CD4-positive, alpha-beta T cell treated with Interleukin-10 for 1 hour (primary cell): Measurements from ENCODE around the gene PKDCC.

ENCODE experiments used
- DNase-seq: peaks from one replicate; pipeline ENCODE4 v3.0.0-alpha.2; 2020

The PKDCC gene

GRCh38 chr2:42092084-42092996, 44.5 kb downstream of the PKDCC start:
- DNase-seq, result no peak

- DNase-seq, result no peak
Measured at GRCh38 chr2:42094114-42094513, 46.3 kb downstream of the PKDCC start.

DNA sequence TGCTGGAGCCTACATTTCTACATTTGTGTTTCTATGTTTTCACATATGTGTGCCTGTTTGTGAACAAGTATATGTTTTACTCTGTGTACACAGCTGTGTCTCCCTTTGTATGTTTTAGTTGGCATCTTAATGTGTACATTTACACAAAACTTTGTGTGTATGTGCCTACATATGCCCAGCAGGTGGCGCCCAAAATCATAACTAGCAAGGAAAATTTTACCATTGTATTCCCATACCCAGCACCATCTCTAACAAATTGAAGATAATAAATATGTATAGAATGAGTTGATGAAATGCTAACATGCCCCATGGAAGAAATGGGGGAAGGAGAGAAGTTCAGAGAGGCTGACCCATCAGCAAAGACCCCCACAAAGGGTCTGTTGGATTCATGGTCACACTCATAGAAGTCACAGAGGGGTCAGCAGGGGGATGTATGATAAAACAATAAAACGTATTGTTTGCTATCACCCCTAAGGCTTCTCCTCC, 48.1 kb downstream of the PKDCC start:
- DNase-seq, result peak; percentile 82

- no peak for DNase-seq
Measured at GRCh38 chr2:42096869-42097591, 49.2 kb downstream of the PKDCC start.

DNA sequence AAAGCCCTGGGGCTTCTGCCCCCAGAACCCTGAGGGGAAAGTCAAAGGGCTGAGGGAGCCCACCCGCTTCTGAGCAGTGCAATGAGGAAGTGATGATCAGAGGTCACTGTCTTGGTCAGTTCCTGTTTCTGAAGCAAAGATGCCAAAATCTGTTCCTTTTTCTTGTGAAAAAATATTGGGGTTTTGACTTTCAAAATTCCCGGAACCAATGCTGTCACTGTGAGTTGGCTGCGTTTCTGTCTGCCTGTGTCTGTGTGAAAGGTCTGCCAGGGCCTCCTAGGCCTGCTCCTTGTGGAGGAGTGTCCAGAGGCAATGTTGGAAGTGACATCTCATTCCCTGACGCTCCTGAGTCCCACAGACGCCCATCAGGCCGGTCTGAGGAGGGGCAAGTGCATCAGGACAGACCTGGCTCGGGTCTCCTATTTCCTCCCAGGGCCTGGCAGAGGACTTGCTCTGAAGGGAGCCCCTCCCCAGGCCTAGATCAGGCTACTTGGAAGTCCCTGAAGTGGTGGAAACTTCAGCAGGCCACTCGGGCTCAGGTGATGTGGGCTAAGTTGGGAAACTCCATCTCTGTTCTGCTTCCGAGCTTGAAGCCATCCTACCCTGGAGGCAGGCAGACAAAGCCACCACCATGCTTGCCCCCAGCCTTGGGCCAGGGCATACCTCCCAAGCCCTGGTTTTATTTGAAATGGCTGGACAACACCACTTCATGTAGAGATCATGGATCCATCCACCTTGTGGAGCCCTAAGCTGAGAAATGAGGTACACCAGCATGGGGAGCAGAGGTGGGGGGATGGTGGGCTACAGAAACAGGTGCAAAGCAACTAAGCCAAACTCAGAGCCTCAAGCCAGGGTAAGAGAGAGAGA, 51.0 kb downstream of the PKDCC start:
- no peak for DNase-seq

DNA sequence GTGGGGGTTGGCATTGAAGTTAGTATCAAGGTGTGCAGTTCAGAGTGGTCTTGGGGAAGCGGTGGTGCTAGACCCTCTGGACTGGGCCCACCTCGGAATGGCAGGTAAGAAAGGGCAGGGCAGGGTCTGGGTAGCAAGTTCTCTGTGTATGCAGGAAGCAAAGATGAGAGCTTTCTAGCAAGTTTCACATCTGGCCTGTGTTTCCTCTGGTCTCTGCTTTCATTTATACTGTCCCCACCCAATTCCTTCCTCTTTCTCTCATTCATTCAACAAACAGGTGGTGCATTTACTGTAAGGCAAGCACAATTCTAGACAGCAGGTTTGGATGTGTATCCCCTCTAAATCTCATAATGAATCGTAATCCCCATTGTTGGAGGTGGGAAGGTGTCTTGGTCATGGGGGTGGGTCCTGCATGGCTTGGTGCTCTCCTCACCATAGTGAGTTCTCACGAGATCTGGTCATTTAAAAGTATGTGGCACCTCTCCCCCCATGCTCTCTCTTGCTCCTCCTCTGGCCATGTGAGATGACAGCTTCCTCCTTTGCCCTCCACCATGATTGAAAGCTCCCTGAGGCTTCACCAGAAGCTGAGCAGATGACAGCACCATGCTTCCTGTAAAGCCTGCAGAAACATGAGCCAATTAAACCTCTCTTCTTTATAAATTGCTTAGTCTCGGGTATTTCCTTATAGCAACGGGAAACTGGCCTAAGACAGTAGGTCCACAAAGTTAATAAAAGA, 51.8 kb downstream of the PKDCC start:
- no peak for DNase-seq

DNA sequence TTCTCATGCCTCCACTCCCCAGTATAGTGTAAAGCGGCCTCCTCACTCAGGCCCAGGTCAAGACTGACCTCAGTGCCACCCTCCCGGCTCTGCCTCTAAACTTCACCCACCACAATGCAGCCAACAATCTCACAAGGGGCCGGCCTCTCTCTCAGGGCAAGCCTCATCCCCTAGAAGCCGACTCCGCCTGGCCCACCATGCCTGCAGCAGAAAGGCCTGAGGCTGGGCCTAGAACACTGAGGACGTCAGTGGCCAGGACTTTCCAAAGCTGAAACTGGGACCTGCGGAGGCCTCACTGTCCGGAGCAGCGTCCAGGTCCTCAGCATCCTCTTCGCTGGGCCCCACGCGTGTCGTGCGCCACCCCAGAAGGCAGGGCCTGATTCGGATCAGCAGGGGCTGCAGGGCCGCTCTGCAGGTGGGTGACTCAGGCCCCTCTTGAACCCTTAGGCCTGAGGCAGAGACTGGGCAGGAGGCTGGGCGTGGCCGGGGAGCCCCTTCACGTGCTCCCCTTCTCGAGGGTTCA, 52.9 kb downstream of the PKDCC start:
- no peak for DNase-seq

DNA sequence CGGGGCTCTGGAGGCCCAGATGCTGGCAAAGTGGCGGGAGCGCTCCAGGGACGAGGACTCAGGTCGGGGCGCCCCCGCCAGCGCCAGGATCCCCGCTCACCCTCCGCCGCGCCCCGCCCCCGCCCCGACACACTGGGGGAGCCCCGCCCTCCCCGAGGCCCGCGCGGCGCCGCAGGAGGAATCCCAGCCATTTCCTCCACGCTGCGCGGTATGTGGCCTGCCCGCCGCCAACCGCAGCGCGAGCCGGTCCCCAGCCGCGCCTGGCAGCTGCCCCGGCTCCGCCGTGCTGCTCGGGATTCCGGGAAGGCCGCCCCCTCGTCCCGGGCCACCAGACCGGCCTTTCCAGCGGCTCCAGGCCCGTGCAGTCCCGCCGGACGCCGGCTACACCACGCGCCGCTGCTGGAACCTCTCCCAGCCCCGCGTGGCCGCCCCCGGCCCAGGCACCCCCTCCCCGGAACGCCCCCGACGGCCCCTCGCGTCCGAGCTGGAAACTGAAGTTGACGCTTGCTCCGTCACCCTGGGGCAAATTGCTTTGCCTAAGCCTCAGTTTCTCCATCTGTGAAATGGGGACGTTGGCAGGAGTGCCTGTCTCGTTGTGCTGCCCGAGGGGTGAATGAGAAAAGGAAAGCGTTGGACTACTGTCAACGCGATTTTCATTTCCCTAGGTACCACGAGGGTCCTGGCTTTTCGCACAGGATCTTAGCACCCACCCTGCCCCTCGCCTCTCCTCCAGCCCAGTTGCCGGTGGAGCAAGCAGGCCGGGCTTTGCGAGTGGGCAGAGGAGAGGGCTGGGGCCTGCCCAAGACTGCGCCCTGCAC, 53.6 kb downstream of the PKDCC start:
- DNase-seq, result peak; percentile 79

DNA sequence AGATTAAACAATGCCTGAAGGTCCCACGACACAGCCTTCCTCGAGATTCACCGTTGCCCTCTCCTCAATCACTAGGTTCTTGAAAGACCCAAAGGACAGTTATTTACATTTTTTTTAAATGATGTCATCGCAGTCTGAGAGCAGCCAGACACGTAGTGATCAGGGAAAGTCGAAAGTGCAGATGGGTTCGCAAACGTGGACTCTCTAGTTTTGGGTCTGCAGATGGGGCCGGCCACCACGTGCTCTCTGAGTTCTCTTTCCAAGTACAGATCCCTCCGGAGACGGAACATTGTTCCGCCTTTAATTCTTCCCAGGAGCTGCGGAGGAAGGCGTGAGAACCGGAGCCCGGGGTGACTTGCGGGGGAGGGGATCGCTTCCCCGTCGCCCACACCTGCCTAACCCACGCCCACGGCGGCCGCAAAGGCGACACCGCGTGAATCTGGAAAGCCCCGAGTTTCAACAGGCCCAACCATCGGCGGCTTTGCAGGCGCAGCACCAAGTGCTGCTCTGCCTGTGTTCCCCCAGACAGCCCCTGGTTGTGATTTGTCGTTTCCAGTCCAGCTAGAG, 54.3 kb downstream of the PKDCC start:
- peak; percentile 97 for DNase-seq

DNA sequence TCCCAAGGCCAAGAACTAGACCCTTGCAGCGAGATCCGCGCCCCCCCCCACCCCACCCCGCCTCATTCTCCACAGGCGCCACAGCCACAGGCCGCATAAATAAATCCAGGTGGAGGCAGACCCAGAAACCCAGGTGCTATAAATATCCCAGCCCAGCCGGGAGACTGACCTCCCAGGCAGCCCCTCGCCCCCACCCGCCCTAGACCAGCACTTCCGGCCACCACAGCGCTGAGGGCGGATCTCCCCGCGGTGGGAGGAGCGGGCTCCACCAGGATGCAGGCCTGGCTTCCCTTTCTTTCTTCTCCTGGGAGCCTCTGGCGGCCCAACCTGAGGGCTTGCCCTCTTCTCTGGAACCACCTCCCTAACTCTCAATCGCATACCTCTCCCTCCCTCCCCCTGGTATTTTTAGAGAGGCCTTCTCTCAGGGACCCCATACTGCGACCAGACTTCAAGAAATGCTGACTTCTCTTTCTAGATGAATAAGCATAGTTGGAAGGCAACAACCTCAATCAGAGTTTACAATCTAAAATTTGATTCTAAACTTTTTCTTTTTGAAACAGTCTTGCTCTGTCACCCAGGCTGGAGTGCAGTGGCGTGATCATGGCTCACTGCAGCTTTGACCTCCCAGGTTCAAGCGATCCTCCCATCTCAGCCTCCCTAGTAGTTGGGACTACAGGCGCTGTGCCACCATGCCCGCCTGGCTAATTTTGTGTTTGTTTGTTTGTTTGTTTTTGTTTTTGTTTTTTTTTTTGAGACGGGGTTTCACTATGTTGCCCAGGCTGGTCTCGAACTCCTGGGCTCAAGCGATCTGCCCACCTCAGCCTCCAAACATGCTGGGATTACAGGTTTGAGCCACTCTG, 55.0 kb downstream of the PKDCC start:
- DNase-seq, result no peak

GRCh38 chr2:42103829-42104228, 56.0 kb downstream of the PKDCC start:
- DNase-seq, result no peak

DNA sequence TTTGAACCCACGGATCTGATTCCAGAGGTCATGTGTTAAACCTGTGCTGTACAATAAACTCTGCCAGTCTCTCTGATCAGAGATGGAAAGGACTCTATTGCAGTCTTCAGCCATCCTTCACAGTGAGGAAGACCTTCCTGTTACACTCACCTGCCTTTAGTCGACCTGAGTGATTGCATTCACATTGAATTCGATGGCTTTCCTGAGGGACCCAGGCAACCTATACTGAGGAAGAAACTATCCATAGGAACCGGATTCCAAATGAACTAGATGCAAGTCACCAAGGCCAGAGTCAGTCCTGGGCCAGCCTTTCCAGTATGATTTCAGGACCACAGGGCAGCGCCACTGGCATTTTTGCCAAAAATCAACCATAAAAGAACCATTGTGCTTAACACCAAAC, 56.8 kb downstream of the PKDCC start:
- no peak for DNase-seq

GRCh38 chr2:42105330-42106256, 57.8 kb downstream of the PKDCC start:
- DNase-seq, result peak; percentile 91

DNA sequence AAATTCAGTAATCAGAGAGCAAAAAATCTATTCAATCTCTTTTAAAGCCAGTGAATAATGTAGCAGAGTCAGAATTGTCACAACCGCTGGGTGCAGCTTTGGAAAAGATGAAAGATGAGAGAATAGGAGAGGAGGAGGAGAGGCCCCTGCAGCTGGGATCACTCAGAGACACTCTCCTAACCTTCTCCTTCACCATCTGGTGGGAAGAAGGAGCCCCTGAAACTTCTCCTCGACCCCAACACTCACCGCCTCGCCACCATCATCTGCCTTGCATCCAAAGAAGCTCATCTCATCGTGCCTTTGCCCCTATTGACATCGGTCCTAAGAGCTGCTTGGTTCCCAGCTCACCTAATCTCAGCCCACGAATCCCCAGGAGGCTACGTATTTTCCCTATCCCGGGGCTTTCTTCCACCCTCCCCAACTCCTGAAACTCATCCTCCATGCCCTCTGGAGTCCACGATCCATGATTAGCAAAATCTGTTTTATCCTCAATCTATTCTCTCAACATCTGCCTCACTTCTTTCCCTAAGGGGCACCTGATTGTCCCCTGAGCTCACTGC, 58.5 kb downstream of the PKDCC start:
- DNase-seq, result no peak

DNA sequence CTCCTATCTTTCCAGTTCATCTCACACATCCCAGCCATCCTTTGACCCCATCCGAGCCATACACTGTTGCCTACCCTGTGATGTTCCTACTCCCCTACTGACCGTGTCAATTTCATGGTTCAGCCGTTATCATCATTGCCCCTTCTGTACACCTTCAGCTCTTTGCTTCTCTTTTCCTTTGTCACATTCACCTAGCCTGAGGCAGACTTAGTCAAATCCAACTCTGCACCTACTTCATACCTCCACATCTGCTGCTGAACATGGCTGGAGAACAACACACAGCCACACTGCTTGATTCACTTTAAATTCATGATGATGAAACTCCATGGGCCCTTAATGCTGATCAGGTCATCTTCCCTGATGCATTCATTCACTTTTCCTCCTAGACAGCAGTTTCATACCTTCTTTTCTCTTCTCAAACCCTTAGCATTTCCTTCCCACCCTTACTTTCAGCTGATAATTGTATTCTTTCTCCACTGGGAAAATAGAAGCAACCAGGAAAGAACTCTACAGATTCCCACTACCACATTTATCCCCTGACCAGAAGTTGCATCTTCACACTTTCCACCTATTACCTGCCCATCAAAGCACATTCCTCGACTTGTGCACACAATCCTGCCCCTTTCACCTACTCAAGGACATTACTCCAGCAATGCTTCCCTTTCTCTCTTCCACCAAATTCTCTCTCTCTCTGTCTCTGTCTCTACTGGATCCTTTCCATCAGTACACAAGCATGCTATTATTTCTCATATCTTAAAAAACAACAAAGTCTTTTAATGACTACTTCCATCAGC, 59.6 kb downstream of the PKDCC start:
- DNase-seq, result no peak
